GM18502 (cell line): ENCODE measurements around the gene CXXC5.

Source experiments
- ATAC-seq: cut with Tn5 transposase; IDR thresholded peaks from one replicate; pipeline ENCODE4 v1.9.1; 2021; ENCODE audit warnings: mild to moderate bottlenecking; ENCODE audit not compliant: unreplicated experiment, poor library complexity

Gene CXXC5

GRCh38 chr5:139638090-139638735 lies 9.9 kb upstream of the CXXC5 start:
- ATAC-seq: peak; percentile 20

DNA sequence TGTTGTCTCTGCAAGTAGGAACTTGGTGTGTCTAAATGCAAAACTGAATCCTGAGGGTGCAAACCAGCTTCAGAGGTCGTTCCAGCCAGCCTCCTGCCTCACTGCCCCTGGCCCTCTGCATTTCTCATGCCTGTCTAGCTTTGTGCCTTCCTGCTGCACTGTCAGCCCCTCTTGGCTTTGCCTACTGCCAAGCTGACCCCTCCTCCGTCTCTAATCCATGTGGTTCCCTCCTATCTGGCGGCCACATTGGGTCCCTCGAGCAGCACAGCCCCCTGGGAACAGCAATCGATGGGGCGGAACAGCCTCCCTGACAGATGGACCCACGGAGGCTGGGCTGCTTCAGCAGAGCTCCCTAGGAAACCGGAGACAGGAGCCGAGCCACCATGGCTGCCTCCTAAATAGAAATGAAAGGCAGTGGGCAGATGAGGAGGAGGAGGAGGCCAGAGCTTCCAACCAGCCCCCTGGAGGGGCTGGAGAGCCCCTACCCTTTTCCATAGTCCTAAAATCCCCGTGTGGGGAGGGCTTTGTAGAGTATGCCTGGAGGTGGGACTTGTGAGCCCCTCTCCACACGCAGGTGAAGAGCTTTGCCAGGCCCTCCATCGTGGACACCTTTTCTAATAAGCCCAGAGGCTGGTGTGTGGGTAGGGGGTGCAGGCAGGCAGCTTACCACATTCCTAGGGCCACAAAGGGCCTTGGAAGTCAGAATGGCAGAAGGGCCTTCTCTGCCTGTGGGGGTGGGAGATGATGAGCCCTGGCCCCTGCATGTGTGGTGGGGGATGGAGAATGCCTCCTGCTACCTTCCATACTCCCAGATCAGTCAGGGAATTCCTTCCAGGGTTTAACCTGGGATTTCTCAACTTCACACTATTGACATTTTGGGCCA lies 9.2 kb upstream of the CXXC5 start:
- no peak for ATAC-seq

DNA sequence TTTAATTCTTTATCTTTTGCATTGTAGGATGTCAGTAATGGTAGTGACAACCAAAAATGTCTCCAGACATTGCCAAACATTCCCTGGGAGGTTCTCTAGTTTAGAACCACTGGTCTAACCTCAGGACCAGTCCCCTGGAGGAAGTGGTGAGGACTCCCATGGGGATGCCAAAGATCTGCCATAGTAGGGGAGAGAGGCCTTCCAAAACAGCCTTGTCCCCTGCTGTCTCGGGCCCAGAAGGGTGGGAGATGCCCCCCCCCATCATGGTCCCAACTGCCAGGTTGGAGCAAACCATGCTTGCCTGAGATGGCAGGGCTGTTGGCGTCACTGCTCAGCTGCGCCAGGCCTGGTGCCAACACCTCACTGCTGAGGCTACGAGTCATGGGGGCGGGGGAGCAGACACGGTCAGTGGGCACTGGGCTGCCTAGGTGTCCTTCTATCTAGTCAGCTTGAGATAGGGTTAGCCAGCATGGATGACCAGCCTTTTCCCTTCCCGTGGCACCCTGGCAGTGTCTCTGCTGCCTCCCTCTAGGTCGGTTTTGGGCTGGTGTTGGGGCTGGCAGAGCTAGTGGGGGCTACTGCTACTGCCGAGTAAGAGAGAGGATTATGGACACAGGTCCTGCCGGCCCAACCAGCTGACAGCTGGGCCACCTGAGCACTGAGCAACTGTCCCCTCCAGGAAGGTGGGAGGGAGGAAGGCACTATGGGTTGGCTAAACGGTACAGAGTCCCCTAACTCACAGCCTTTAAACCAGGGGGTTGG lies 8.3 kb upstream of the CXXC5 start:
- no peak for ATAC-seq

DNA sequence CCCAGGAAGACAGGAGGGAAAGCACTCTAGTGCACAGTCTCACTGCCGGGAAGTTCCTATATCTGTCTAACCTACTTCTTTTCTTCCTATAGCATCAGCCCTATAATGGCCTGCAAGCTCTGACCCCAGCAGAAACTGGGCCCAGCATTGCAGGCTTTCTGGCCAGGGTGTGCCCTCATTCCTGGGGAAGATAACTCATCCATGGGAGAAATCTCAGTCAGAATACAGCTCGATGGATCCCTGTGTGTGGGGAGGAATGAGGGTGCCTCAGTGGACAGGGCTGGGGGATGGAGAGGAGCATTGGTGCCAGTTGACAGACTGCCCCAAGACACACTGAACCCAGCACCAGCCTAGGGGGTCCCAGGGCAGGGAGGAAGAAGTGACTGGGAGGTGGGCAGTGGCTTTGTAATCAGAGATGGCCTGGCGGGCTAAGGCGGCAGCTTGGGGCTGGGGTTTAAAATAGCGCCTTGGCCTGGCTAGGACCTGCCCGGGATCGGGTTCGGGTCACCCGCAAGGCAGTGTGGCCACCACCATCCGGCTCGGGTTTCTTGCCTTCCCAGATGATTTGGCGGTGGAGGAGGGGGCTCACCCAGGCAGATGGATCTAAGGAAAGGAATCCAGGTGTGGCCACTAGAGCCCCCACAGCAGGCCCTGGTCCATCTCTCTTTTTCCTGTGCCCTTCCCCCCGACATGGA lies 7.6 kb upstream of the CXXC5 start:
- no peak for ATAC-seq

DNA sequence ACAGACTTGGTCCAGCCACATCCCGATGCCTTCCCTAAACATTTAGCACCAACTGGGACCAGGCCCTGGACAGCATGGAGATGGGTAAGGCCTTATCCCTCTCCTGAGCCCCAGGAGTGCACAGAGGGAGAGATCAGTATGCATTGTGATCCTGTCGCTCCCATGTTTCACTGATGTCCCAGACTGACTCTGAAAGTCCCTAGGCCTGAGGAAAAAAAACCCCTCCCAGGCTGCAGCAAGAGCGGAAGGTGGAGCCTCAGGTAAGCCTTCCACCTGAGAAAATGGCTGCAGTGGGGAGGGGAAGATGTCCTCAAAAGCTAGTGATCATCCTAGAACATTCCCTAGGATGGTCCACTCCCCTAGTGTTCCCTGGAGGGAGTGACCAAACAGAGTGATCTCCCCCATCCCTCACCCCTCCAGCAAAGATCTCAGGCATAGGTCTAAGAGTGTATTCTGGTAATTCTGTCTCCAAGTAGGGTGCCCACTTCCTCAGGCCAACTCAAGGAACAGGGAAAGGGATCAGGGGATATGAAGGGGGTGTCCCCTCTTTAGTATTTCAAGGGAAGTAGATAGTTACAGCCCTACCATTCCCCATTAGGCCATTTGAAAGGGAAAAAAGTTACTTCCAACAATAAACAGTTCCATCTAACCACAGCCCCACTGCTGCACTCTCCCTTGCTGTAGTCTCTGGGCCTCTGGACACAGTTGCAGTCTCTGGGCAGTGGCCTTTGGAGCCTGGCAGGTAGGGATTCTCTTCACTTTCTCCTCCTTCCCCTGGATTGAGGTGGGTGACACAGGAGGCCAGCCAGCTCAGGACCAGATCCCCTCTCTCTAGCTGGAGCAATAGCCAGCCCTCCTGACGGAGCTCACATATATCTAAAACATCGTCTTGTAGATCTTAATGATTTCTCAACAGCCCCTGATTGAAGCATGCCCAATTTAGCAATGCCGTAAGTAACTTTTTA lies 6.8 kb upstream of the CXXC5 start:
- ATAC-seq: no peak

- ATAC-seq: no peak
These were observed 5.9 kb upstream of the CXXC5 start for GRCh38 chr5:139642213-139642612.

DNA sequence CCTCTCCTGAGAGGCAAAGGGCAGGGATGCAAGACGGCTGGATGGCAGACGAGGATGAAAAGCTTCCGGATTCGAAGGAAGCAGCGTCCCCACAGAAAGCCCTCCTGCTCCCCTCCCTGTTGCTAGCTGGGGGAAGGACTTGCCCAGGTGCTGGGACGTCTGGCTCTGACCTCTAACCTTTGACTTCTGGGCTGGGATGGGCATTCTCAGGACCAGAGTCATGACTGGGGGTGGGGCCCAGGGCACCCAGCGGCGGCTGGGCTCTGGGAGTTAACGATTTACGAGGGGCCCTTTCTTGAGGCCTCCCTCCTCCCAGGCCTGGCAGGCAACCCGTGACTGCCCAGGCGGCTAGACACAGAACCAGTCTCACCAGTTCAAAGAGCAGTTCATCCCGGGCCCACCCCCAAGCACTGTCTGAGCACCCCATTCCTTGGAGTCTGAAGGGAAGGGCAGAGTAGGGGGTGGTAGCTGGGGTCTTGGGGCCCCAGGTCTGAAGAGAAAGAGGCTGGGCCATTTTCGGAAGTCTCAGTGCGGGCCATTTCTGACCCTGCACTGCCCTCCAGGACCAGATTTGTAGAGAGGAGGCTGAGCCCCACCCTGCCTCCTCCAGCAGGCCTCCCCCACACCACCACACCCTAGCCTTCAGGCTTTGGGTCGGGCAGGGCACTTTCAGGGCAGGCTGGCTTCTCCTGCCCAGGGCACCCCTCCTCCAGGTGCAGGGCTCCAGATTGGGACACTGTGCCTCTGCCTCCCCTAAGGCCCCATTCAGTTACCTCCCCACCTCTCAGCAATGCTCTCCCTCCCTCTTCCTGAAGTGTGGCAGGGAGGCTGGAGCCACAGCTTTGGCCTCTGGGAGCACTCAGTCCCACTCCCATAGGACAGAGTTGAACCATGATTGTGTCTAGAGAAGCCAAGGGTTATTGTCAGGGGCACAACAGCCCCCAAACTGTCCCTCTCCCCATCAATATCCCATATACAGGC lies 5.0 kb upstream of the CXXC5 start:
- ATAC-seq: no peak

- ATAC-seq: no peak
These were observed 4.1 kb upstream of the CXXC5 start for GRCh38 chr5:139644001-139644456.

DNA sequence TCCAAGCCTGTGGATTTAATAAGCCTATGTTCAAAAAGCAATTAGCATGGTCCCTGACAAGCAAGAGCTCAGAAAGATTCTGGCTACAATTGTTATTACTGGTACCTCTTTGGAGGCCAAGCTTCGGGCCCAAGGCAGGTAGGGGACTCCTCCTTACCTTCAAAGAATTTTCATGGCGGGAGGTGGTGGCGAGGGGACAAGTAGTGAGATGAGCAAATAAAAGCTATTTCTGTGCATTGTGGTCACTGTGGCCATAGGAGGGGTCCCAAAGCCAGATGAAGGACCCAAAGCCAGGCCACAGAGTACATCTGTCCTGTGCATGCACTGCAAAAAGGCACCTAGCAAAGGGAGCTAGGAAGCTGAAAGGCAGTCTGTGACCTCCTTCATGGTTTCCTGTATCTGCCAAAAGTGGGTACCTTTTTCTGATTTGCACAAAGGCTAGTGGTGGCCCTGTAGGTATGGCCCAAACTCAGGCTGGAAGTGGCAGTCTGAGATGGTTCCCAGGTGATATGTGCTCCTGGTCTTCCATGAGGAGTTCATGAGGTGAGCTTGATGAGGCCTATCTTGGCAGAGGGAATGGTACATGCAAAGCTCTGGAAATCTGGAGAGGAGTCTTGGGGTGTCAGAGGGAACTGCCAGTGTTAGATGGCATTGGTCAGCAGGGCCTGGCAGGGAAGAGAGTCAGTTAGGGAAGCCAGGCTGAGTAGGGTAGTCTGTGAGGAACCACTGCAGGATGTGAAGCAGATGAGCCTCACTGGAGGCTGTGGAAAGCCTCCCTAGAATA lies 3.3 kb upstream of the CXXC5 start:
- ATAC-seq: no peak

GRCh38 chr5:139645430-139645871 lies 2.7 kb upstream of the CXXC5 start:
- no peak for ATAC-seq

GRCh38 chr5:139646111-139646510 lies 2.0 kb upstream of the CXXC5 start:
- ATAC-seq: no peak

- ATAC-seq: no peak
These were observed 1.1 kb upstream of the CXXC5 start for GRCh38 chr5:139646912-139647505.

DNA sequence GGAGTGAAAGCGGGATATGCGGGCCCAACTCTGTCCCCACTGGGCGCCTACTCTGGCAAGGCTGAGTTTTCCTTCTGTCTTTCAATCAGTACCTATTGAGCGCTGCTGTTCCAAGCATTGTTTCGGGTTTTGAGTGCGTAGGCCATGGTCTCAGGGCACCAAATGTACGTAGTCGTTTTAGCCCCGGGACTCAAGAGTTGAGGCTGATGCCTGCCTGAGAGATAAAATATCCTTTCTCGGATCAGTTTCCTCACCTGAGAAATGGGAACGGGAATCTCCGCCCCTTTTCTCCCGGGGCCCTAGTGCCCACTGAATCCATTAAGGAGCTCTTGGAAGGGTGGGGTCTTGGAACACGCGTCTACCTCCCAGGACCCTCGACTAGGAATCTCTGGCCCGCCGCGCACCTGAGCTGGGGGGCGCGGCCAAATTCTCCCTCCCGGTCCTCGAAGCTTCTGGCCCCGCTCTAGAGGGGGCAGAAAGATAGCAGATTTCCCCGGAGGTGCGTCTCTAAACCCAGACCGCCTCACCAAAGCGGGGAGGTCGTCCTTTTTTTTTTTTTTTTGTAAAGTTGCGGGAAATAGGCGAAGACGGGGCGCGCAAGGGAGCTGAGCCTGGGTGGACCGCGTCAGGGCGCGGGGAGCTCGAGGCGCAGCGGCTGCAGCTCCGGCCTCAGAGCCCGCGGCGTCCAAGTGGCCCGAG lies 494 bp upstream of the CXXC5 start:
- ATAC-seq: no peak

GRCh38 chr5:139649082-139649991 lies 1.2 kb downstream of the CXXC5 start:
- ATAC-seq: no peak

- ATAC-seq: no peak
These were observed 2.0 kb downstream of the CXXC5 start for GRCh38 chr5:139650031-139650688.
